ENCODE data around the gene PDE6G.

PDE6G gene

DNA sequence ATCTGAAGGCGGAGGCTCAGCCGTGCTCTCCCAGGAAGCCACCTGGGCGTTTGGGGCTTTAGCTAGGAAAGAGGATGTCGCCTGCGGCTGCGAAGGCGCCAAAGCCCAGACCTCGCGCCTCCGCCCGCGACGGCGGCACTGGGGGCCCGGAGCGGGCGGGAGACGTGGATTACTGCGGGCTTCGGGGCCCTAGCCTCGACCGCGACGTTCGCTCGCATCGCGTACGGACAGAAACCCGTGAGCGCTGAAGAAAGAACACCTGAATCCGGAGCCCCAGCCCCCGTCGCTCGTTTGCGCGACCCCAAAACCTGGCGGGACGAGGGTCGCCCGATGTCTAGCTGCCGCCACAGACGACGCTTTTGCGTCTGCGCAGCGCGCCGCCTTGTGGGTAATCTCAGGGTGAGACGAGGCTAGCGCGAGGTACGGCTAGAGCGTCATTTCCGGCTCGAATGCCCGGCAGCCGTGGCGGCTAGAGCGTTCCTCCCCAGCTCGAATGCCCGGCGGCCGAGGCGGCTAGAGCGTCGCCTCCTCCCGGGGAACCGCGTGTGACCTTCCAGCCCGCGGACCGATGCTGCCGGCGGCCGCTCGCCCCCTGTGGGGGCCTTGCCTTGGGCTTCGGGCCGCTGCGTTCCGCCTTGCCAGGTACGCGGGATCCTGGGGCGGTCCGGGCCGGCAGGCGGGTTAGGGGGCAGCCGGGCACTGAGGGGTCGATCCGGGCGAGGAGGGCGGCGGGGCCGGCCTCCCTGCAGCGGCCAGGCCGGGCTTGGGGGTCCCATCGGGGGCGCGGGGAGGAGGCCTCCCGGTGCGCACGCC, 46.8 kb upstream of the PDE6G start, which contains the start of gene MRPL12:
MRPL12 (plus strand) TSS at position 434 of the 813 bp plus-strand sequence; CDS start at position 569, 135 bp downstream.
- Histone ChIP-seq H3K9me3 (ENCODE audit: insufficient read depth, low read depth, low read length) (no peaks in the 10 kb centered on the region), H2AFZ (ENCODE audit: low read length) (peak within 1 kb of the TSS; percentile 75), H3K36me3 (ENCODE audit: insufficient read depth, low read length) (peaks cover 30% of the 10 kb centered on the region; the same call in 1 of the 2 replicates), H3K9ac (ENCODE audit: low read depth, low read length, poor library complexity, severe bottlenecking) (peak within 1 kb of the TSS; percentile 97), H4K20me1 (ENCODE audit: insufficient read depth, low read length, poor library complexity, severe bottlenecking) (peaks cover 37% of the 10 kb centered on the region), H3K4me1 (ENCODE audit: insufficient read depth, low read length, poor library complexity, severe bottlenecking) (peaks cover 20% of the 10 kb centered on the region), H3K27me3 (ENCODE audit: insufficient read depth, low read length, poor library complexity, severe bottlenecking) (no peaks in the 10 kb centered on the region), H3K4me3 (ENCODE audit: low read length, poor library complexity, severe bottlenecking) (peak within 1 kb of the TSS; percentile 99), H3F3A (ENCODE audit: low read depth) (no peaks in the 10 kb centered on the region), H3K4me2 (ENCODE audit: low read depth, low read length, poor library complexity, severe bottlenecking) (peak within 1 kb of the TSS; percentile 99), H3K9me2 (replicated peaks; ENCODE audit: low read depth, low read length) (no peaks in the 10 kb centered on the region), H3K79me2 (ENCODE audit: insufficient read depth, low read length) (peaks cover 79% of the 10 kb centered on the region)
- TF ChIP-seq, protein P1, sequence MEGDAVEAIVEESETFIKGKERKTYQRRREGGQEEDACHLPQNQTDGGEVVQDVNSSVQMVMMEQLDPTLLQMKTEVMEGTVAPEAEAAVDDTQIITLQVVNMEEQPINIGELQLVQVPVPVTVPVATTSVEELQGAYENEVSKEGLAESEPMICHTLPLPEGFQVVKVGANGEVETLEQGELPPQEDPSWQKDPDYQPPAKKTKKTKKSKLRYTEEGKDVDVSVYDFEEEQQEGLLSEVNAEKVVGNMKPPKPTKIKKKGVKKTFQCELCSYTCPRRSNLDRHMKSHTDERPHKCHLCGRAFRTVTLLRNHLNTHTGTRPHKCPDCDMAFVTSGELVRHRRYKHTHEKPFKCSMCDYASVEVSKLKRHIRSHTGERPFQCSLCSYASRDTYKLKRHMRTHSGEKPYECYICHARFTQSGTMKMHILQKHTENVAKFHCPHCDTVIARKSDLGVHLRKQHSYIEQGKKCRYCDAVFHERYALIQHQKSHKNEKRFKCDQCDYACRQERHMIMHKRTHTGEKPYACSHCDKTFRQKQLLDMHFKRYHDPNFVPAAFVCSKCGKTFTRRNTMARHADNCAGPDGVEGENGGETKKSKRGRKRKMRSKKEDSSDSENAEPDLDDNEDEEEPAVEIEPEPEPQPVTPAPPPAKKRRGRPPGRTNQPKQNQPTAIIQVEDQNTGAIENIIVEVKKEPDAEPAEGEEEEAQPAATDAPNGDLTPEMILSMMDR (conservative IDR thresholded peaks at IDR 0.05; ENCODE audit: low read length) = no peak

- Histone ChIP-seq H2AFZ (ENCODE audit: low read length) (no peak overlapping the region), H3K4me3 (ENCODE audit: low read length, poor library complexity, severe bottlenecking) (peak overlapping the region; percentile 99), H3F3A (ENCODE audit: low read depth) (no peaks in the 10 kb centered on the region), H3K9ac (ENCODE audit: low read depth, low read length, poor library complexity, severe bottlenecking) (peak overlapping the region; percentile 97), H3K36me3 (ENCODE audit: insufficient read depth, low read length) (peaks cover 28% of the 10 kb centered on the region; the same call in 1 of the 2 replicates), H3K9me2 (replicated peaks; ENCODE audit: low read depth, low read length) (no peaks in the 10 kb centered on the region), H4K20me1 (ENCODE audit: insufficient read depth, low read length, poor library complexity, severe bottlenecking) (peaks cover 39% of the 10 kb centered on the region), H3K79me2 (ENCODE audit: insufficient read depth, low read length) (peaks cover 73% of the 10 kb centered on the region), H3K4me2 (ENCODE audit: low read depth, low read length, poor library complexity, severe bottlenecking) (peak overlapping the region; percentile 96), H3K4me1 (ENCODE audit: insufficient read depth, low read length, poor library complexity, severe bottlenecking) (peaks cover 20% of the 10 kb centered on the region), H3K9me3 (ENCODE audit: insufficient read depth, low read depth, low read length) (no peaks in the 10 kb centered on the region), H3K27me3 (ENCODE audit: insufficient read depth, low read length, poor library complexity, severe bottlenecking) (no peaks in the 10 kb centered on the region)
- TF ChIP-seq, protein P1 (conservative IDR thresholded peaks at IDR 0.05; ENCODE audit: low read length) = no peak; the same call in 1 of the 2 replicates
- TF ChIP-seq EZH2phosphoT487 (IDR thresholded peaks at IDR 0.05; ENCODE audit: borderline replicate concordance) = no peak
Measured at GRCh38 chr17:81701288-81702071, 45.1 kb upstream of the PDE6G start.

DNA sequence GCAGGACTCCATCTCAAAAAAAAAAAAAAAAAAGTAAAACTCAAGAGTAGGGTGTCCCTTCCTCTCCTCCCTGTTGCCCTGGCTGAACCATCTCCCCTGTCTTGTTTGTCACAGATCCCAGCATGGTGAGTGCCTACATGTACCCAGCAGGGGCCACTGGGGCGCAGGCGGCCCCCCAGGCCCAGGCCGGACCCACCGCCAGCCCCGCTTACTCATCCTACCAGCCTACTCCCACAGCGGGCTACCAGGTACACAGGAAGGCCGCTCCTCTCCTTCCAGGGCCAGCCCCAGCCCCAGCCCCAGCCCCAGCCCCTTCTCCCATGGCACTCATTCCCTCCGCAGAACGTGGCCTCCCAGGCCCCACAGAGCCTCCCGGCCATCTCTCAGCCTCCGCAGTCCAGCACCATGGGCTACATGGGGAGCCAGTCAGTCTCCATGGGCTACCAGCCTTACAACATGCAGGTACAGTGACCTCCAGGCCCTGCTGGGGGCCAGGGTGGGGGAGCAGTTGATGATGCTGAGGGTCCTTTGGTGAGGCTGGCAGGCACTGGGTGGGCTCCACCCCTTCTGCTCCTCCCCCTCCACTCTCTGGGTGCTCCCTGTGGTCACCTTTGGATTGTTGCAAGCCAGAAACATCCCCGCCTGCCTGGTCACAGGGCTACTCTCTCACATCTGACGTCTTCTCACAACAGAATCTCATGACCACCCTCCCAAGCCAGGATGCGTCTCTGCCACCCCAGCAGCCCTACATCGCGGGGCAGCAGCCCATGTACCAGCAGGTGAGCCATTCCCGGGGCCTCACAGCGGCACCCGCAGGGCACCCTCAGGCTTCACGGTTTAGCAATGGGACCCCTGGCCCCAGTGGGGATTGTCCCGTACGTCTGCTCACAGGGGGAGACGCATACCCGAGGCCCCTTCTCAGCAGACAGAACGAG, 44.3 kb upstream of the PDE6G start:
- Histone ChIP-seq H3K36me3 (ENCODE audit: insufficient read depth, low read length) (peaks cover 35% of the 10 kb centered on the region; the same call in 1 of the 2 replicates), H3K4me3 (ENCODE audit: low read length, poor library complexity, severe bottlenecking) (peak overlapping the region; percentile 99), H3K79me2 (ENCODE audit: insufficient read depth, low read length) (peaks cover 66% of the 10 kb centered on the region)

More for the DNA sequence above, 44.3 kb upstream of the PDE6G start:
- H3F3A ChIP-seq (ENCODE audit: low read depth) = no peaks in the 10 kb centered on the region
- H2AFZ ChIP-seq (ENCODE audit: low read length) = no peak overlapping the region
- no peaks in the 10 kb centered on the region for H3K9me2 ChIP-seq (replicated peaks; ENCODE audit: low read depth, low read length)
- H4K20me1 ChIP-seq (ENCODE audit: insufficient read depth, low read length, poor library complexity, severe bottlenecking) = peaks cover 37% of the 10 kb centered on the region
- TF ChIP-seq, protein P1 (conservative IDR thresholded peaks at IDR 0.05; ENCODE audit: low read length) = no peak
- peak overlapping the region; percentile 96 for H3K4me2 ChIP-seq (ENCODE audit: low read depth, low read length, poor library complexity, severe bottlenecking)
- peaks cover 20% of the 10 kb centered on the region for H3K4me1 ChIP-seq (ENCODE audit: insufficient read depth, low read length, poor library complexity, severe bottlenecking)
- H3K9ac ChIP-seq (ENCODE audit: low read depth, low read length, poor library complexity, severe bottlenecking) = no peak overlapping the region
- H3K27me3 ChIP-seq (ENCODE audit: insufficient read depth, low read length, poor library complexity, severe bottlenecking) = no peaks in the 10 kb centered on the region
- no peaks in the 10 kb centered on the region for H3K9me3 ChIP-seq (ENCODE audit: insufficient read depth, low read depth, low read length)
